Measurements from ENCODE around the gene TMEM150A.

GRCh38 chr2:85564144-85564563 lies 38.3 kb downstream of the TMEM150A start:
- TF ChIP-seq POLR2A (IDR thresholded peaks at IDR 0.05): no peak
- TF ChIP-seq, protein P1, sequence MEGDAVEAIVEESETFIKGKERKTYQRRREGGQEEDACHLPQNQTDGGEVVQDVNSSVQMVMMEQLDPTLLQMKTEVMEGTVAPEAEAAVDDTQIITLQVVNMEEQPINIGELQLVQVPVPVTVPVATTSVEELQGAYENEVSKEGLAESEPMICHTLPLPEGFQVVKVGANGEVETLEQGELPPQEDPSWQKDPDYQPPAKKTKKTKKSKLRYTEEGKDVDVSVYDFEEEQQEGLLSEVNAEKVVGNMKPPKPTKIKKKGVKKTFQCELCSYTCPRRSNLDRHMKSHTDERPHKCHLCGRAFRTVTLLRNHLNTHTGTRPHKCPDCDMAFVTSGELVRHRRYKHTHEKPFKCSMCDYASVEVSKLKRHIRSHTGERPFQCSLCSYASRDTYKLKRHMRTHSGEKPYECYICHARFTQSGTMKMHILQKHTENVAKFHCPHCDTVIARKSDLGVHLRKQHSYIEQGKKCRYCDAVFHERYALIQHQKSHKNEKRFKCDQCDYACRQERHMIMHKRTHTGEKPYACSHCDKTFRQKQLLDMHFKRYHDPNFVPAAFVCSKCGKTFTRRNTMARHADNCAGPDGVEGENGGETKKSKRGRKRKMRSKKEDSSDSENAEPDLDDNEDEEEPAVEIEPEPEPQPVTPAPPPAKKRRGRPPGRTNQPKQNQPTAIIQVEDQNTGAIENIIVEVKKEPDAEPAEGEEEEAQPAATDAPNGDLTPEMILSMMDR (IDR thresholded peaks at IDR 0.05): no peak

Data from prostate gland (tissue), 2 donors.